Activated T-helper 2 cell treated with anti-CD3 and anti-CD28 coated beads, Interferon-gamma antibody, Interleukin-2, Interleukin-4, amounts not matched to agents 10 μg/mL and 5 μg/mL and 100 μg/mL, durations not matched to agents 14 hours and 24 hours and 36 hours (primary cell): Measurements from ENCODE around the gene FTSJ3. TPM values are rescaled to one million over a fixed set of nuclear protein-coding genes. Genes with fewer than 3 reads are reported as not detected.
"Not testable (repeated sequence)": the region's sequence is repeated elsewhere in the genome, so short reads cannot be mapped to it uniquely, and the experiment has no call there.

Experiments
- DNase-seq: peaks from one replicate; pipeline ENCODE4 v3.0.0; 2021; ENCODE audit warnings: low spot score
- H3K27ac Mint-ChIP-seq: one replicate; pipeline ENCODE4 v1.8.0; 2021; ENCODE audit warnings: mixed read lengths
- H3K27me3 Mint-ChIP-seq: one replicate; pipeline ENCODE4 v1.8.0; 2021; ENCODE audit warnings: low read depth, mixed read lengths
- H3K36me3 Mint-ChIP-seq: one replicate; pipeline ENCODE4 v1.8.0; 2021; ENCODE audit warnings: low read depth, mixed read lengths
- H3K4me1 Mint-ChIP-seq: one replicate; pipeline ENCODE4 v1.8.0; 2021; ENCODE audit warnings: low read depth, mixed read lengths
- H3K4me3 Mint-ChIP-seq: one replicate; pipeline ENCODE4 v1.8.0; 2021; ENCODE audit warnings: low read depth, mild to moderate bottlenecking, moderate library complexity, mixed read lengths
- H3K9me3 Mint-ChIP-seq: one replicate; pipeline ENCODE4 v1.8.0; 2021; ENCODE audit warnings: mixed read lengths
- intact Hi-C: fragments of 100-400 bp; cut with micrococcal nuclease; formaldehyde crosslinking; loops from one replicate; pipeline ENCODE4 v1.15.1; 2023
- total RNA-seq: library from RNA; stranded (reverse); gene quantifications from 2 replicates; pipeline ENCODE4 v1.2.3, GENCODE V29; 2022

The FTSJ3 gene
- total RNA-seq, 1 donor from 2014 or later = 80.7 TPM

DNA sequence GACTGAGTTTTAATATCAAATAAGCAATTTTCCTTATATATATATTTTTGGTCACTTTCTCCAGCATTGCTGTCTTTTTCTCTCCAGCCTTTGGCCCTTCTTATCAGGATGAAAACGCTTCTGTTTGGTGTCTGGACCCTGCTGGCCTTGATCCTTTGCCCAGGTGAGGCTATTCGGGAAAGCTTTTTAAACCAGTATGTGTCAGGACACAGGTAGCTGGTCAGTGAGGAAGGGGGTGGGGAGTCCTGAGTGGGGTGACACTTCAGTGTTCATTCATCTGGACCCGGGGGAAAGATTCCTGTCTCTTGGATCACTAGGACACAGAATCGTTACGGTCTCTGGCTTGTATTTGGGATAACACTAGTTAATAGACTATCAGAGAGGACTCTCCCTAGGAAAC is 27.2 kb upstream of the FTSJ3 start:
- Mint-ChIP-seq H3K4me3 (no peak overlapping the region), H3K27me3 (peaks cover 20% of the 10 kb centered on the region), H3K36me3 (no peaks in the 10 kb centered on the region), H3K4me1 (no peaks in the 10 kb centered on the region), H3K9me3 (no peaks in the 10 kb centered on the region), H3K27ac (no peak overlapping the region)
- no peak for DNase-seq
- intact Hi-C loops = no loop called here

DNA sequence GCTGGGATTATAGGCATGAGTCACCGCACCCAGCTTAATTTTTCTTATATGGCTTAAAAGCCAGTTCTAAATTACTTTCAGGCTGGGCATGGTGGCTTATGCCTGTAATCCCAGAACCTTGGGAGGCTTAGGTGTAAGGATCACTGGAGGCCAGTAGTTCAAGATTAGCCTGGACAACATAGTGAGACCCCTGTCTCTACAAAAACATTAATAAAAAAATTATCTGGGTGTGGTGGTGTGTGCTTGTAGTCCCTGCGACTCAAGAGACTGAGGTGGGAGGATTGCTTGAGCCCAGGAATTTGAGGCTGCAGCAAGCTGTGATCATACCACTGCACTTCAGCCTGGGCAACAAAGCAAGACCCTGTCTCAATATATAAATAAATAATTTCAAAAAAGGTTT is 25.8 kb upstream of the FTSJ3 start:
- Mint-ChIP-seq H3K9me3 (peaks cover 7% of the 10 kb centered on the region), H3K4me3 (no peak overlapping the region), H3K36me3 (peaks cover under 1% of the 10 kb centered on the region), H3K4me1 (peaks cover 5% of the 10 kb centered on the region), H3K27me3 (peaks cover 20% of the 10 kb centered on the region), H3K27ac (no peak overlapping the region)
- intact Hi-C loops = no loop called here
- DNase-seq = no peak

DNA sequence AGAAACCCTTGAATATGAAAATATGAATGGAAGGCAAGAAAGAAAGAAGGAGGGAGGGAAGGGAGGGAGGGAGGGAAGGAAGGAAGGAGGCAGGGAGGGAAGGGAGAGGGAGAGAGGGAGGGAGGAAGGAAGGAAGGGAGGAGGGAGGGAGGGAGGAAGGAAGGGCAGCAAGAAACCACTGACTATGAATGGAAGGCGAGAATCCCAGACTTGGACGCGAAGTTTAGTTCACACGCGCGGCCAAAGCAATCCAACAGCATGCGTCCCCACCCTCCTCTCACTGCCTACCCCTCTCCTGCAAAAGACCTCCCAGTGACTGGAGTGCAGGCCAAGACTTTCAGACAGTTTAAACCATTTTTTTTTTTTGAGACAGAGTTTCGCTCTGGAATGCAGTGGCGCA is 22.9 kb upstream of the FTSJ3 start:
- no peak overlapping the region for H3K27ac Mint-ChIP-seq
- peaks cover 17% of the 10 kb centered on the region for H3K27me3 Mint-ChIP-seq
- no peak for DNase-seq
- H3K4me1 Mint-ChIP-seq = peaks cover 8% of the 10 kb centered on the region
- H3K9me3 Mint-ChIP-seq = peaks cover 12% of the 10 kb centered on the region
- H3K36me3 Mint-ChIP-seq = peaks cover 6% of the 10 kb centered on the region
- intact Hi-C loops = no loop called here
- no peak overlapping the region for H3K4me3 Mint-ChIP-seq

DNA sequence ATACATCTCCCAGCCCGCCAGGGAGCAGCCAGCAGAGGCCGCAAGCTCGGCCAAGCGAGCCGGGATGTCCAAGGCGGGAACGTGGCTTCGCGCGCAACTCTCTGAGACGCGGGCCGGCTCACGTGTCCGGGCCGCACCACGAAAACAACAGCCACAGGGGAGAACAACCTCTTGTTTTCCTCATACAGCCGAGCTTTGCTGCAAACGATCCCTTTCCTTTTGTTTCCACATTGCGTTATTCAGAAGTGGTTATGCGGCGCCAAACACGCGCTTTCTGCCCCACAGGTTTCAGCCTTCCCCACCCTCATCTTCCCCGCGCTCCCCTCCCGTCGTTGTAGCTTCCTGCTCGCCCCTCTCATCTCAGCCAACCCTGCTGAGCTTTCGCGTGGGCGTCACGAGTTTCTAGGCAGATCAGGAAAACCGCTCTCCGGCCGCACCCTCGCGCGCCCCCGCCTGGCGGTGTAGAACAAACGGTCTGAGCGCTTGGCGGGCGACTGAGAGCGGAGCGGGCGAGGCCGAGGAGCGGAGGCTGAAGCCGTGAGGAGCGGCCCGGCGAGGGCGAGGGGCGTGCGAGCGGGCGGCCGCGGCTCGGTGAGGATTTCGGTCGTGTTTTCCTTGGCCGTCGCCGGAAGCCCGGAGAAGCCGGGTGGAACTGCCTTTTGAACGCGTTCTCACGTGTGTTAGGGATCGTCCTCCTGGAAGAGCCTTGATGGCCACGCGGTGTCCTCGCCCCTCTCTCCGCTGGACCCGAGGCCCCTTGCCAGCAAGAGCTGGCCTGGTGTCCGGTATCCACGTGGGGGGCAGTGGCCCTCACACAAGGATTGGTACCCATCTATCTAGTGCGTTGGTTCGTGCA is 21.6 kb upstream of the FTSJ3 start:
- peak; percentile 93 for DNase-seq
- peak overlapping the region; percentile 78 for H3K4me3 Mint-ChIP-seq
- H3K4me1 Mint-ChIP-seq = peaks cover 14% of the 10 kb centered on the region
- H3K27ac Mint-ChIP-seq = peak overlapping the region; percentile 96
- peaks cover 6% of the 10 kb centered on the region for H3K36me3 Mint-ChIP-seq
- H3K27me3 Mint-ChIP-seq = peaks cover 17% of the 10 kb centered on the region
- peaks cover 12% of the 10 kb centered on the region for H3K9me3 Mint-ChIP-seq
- intact Hi-C loops = loop anchor here (10.0 kb wide), 2 partner anchors 146 to 296 kb away; partner anchors contain the start of gene PRR29

DNA sequence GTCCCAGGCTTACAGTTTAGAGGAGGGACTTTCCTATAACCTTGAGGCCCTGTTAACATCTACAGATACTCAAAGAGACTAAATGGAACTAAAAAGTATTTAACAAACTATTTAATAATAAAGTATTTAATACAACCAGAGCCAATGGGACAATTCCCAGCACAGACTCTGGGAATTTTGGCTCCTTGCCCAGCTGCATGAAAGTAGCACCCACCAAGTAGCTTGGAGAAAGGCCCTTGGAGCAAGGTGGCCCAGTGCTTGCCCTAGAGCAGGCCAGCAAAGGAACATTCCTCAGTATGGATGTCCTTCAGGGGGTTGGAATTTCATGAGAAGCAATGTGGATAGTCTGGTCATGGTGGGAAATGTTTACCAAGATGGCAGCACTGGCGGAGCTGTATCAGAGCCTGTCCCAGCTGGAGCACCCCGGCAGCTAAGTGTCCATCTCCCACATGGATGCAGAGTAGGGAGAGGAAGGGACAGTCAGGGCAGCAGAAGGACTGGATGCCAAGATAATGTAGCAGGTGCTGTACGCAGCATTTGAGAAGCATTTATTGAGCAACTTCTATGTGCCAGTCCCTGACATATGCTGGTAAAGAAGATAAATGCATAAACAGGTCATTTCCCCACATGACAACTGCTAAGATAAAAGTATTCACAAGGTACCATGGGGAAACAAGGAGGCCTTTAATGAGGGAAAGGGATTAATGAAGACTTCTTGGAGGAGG is 20.2 kb upstream of the FTSJ3 start:
- peaks cover 12% of the 10 kb centered on the region for H3K9me3 Mint-ChIP-seq
- H3K27me3 Mint-ChIP-seq = peaks cover 14% of the 10 kb centered on the region
- peaks cover 16% of the 10 kb centered on the region for H3K4me1 Mint-ChIP-seq
- peak overlapping the region; percentile 27 for H3K4me3 Mint-ChIP-seq
- intact Hi-C loops = loop anchor here (10.0 kb wide), 2 partner anchors 147 to 297 kb away; partner anchors contain the start of gene PRR29
- no peak for DNase-seq
- peaks cover 6% of the 10 kb centered on the region for H3K36me3 Mint-ChIP-seq
- peak overlapping the region; percentile 43 for H3K27ac Mint-ChIP-seq

DNA sequence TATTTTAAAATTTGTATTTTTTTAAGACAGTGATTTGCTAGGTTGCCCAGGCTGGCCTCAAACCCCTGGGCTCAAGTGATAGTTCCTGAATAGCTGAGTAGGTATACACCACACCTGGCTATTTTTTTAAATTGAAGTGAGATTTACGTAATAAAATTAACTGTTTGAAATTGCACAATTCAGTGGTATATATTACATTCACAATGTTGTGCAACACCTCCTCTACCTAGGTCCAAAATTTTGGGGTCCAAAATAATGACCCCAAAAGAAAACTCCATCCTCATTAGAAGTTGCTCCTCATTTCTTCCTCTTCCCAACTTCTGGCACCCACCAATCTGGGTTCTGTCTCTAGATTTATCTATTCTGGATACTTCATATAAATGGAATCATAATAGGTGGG is 18.0 kb upstream of the FTSJ3 start:
- Mint-ChIP-seq H3K9me3 (peaks cover 12% of the 10 kb centered on the region), H3K27me3 (peaks cover 4% of the 10 kb centered on the region), H3K4me3 (no peak overlapping the region), H3K4me1 (peaks cover 25% of the 10 kb centered on the region), H3K27ac (no peak overlapping the region), H3K36me3 (peaks cover 18% of the 10 kb centered on the region)
- intact Hi-C loops = loop anchor here (10.0 kb wide), 2 partner anchors 149 to 299 kb away; partner anchors contain the start of gene PRR29
- DNase-seq = no peak

DNA sequence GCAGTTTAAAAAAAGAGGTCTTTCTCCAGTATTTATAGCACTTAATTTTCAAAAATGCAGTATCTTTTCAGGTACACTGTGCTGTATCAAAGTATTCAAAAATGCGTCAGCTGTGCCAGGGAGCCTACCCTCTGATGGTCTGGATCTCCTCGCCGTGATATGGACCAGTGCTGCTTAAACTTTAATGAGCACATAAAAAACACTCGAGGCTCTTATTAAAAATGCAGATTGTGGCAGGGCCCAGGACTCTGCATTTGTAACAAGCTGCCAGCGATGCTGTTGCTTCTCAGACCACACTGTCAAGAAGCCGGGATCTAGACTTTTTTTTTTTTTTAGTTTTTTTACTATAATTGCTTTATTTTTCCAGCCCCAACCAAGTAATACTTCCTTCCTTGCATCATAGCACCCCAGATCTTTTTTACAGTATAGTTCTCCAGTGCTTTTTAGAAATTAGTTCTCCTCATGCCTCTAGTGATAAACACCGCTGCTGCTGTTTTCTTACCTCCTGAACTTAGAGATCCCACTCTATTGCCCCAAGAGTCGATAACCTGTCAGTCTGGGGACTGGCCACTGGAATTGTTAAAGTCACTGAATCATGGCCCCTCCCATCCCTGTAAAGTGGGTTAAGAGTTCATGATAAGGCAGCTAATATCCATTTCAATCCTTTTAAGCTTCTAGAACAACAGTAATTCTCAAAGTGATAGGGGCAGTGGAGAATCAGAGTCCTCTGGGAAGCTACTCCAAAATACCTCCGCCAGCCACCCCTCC is 16.6 kb upstream of the FTSJ3 start:
- H3K4me3 Mint-ChIP-seq = peak overlapping the region; percentile 84

DNA sequence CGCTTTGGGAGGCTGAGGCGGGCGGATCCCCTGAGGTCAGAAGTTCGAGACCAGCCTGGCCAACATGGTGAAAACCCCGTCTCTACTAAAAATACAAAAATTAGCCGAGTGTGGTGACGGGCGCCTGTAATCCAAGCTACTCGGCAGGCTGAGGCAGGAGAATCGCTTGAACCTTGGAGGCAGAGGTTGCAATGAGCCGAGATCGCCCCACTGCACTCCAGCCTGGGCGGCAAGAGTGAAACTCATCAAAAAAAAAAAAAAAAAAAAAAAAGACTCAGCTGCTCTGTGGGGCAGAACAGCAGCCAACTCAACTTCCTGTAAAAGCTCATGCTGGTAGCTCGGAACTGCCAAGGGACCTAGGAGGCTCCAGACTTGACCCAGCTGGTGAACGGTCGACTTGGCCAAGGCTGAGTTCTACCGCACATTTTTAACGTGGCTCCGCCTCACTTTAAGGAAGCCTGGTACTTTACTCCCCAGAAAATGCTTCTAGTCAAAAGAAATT is 16.0 kb upstream of the FTSJ3 start:
- Mint-ChIP-seq H3K4me3 (peak overlapping the region; percentile 84), H3K36me3 (peaks cover 21% of the 10 kb centered on the region), H3K27ac (peak overlapping the region; percentile 89), H3K4me1 (peaks cover 28% of the 10 kb centered on the region)
- H3K27me3 Mint-ChIP-seq, DNase-seq, H3K9me3 Mint-ChIP-seq: not testable (repeated sequence)
- intact Hi-C loops = loop anchor here (1.0 to 10.0 kb wide), 8 partner anchors 16 to 301 kb away; partner anchors contain the start of genes CCDC47, DCAF7, FTSJ3 and LIMD2

More for the DNA sequence above, 16.6 kb upstream of the FTSJ3 start:
- no peak for DNase-seq
- peaks cover 11% of the 10 kb centered on the region for H3K9me3 Mint-ChIP-seq
- H3K27me3 Mint-ChIP-seq = no peaks in the 10 kb centered on the region
- H3K27ac Mint-ChIP-seq = peak overlapping the region; percentile 89
- peaks cover 21% of the 10 kb centered on the region for H3K36me3 Mint-ChIP-seq
- intact Hi-C loops = loop anchor here (1.0 to 10.0 kb wide), 8 partner anchors 17 to 301 kb away; partner anchors contain the start of genes CCDC47, DCAF7, FTSJ3 and LIMD2
- peaks cover 29% of the 10 kb centered on the region for H3K4me1 Mint-ChIP-seq

DNA sequence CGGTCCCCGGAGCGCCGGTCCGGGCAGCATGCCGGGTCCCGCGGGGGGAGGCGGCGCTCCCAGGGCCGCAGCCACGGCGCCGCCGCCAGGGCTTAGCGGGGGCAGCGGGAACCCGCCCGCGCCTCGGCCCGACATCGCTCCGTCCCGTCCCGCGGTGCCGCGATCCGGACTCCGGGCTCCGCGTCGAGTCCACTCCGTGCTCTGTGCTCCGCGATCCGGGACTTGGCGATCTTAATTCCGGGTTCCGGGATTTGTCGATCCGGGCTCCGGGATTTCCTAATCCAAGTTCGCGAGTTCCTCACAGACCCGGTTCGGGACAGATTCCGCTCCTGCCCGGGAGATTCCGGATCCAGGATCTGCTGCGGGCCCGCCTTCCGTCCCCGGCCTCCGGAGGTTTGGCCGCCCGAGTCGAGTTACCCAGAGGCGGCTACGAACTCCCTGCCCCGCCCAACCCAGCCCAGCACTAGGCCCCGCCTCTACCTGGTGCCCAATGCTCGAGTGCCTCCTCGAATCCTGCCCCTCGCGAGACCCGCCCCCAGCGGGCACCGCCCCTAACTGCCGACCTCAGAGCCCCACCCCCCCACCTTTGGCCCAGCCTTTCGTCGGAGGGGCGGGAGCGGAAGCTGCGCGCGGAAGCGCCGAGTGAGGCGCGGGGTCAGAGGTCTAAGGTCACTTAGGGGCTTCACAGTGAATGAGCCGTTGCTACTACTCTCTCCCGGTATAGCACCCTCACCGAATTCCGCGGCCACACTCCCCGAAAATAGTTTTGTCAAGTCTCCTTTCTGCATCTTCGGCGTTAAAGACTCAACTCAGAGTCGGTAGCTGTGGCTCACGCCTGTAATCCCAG is 15.3 kb upstream of the FTSJ3 start, which contains the start of gene SMARCD2:
TSS of gene SMARCD2 (minus strand) at position 146 of the 847 bp plus-strand sequence. CDS start at position 135, 11 bp downstream.
- peaks cover under 1% of the 10 kb centered on the region for H3K9me3 Mint-ChIP-seq
- H3K36me3 Mint-ChIP-seq = peaks cover 19% of the 10 kb centered on the region
- H3K27me3 Mint-ChIP-seq = no peaks in the 10 kb centered on the region
- H3K4me3 Mint-ChIP-seq = peak within 1 kb of the TSS; percentile 95
- intact Hi-C loops = loop anchor here (1.0 to 10.0 kb wide), 8 partner anchors 15 to 302 kb away; partner anchors contain the start of genes CCDC47, DCAF7, FTSJ3 and LIMD2
- DNase-seq = peak; percentile 97
- H3K27ac Mint-ChIP-seq = peak within 1 kb of the TSS; percentile 92
- H3K4me1 Mint-ChIP-seq = peaks cover 24% of the 10 kb centered on the region

DNA sequence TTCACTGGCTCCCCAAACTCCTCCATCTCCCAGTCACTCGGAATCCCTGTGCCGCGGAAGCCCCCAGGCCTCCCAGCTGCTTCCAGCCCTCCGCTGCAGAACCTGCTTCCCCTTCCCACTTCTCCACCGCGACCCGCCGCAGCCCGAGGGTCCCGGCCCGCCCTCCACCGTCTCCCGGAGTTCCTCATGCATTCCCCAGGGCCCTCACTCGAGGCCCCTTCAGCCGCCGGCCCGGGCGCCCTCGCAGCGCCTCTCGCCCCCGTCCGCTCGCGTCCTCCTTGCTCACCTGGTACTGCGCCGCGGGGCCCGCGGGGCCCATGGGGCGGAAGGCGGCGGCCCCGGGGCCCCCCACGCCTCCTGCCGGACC is 14.7 kb upstream of the FTSJ3 start:
- intact Hi-C loops = loop anchor here (2.0 to 10.0 kb wide), 6 partner anchors 100 to 303 kb away; partner anchors contain the start of genes DCAF7, LIMD2, MAP3K3 and PRR29
- DNase-seq = no peak

More for the DNA sequence above, 14.7 kb upstream of the FTSJ3 start:
- Mint-ChIP-seq H3K36me3 (peaks cover 19% of the 10 kb centered on the region), H3K27ac (peak overlapping the region; percentile 92), H3K27me3 (no peaks in the 10 kb centered on the region), H3K4me3 (peak overlapping the region; percentile 95), H3K4me1 (peaks cover 24% of the 10 kb centered on the region), H3K9me3 (no peaks in the 10 kb centered on the region)
